IMR-90 (cell line): ENCODE measurements around the gene FCRL6. TPM values are rescaled to one million over a fixed set of nuclear protein-coding genes. Genes with fewer than 3 reads are reported as not detected.

Experiments
- ATAC-seq: fragments of 200-7000 bp; cut with Tn5 transposase; 2 replicates; pipeline ENCODE4 v1.9.1; 2020; ENCODE audit warnings: low read depth, mild to moderate bottlenecking, moderate library complexity
- BruUV-seq: library from RNA; stranded (reverse); fragments of 400-500 nt; replicated peaks from 2 replicates; lab custom pipeline; 2021; lab: Mats Ljungman, UMichigan
- CTCF ChIA-PET: fragments of 300-600 bp; formaldehyde crosslinking; extraction: SDS; loops from one replicate; lab custom pipeline; 2021; ENCODE audit warnings: antibody characterized with exemption; lab: Yijun Ruan, JAX
- POLR2A ChIA-PET: fragments of 300-600 bp; sonication (Branson Sonifier 250); formaldehyde crosslinking; loops from one replicate; lab custom pipeline; 2022; ENCODE audit warnings: antibody characterized with exemption; ENCODE audit not compliant: unreplicated experiment; lab: Charles Lee
- DNase-seq: peaks from one replicate; pipeline ENCODE4 v3.0.0; 2013
- H2AFZ ChIP-seq: replicated peaks from 2 replicates; pipeline ENCODE3; 2013; ENCODE audit warnings: low read length, mild to moderate bottlenecking; ENCODE audit not compliant: poor library complexity
- H2AK5ac ChIP-seq: 2 replicates; pipeline ENCODE4 v1.6.1; 2013; ENCODE audit warnings: low read depth, low read length, inconsistent platforms
- H2AK9ac ChIP-seq: replicated peaks from 2 replicates; pipeline ENCODE3; 2013; ENCODE audit warnings: mild to moderate bottlenecking, low read depth, low read length, moderate library complexity; ENCODE audit not compliant: poor library complexity
- H2BK120ac ChIP-seq: 2 replicates; pipeline ENCODE4 v1.6.1; 2013; ENCODE audit warnings: low read depth, low read length, inconsistent platforms
- H2BK15ac ChIP-seq: 3 replicates; pipeline ENCODE4 v1.6.1; 2013; ENCODE audit warnings: low read depth, low read length, inconsistent platforms
- H2BK20ac ChIP-seq: 2 replicates; pipeline ENCODE4 v1.6.1; 2013; ENCODE audit warnings: low read depth, mild to moderate bottlenecking, inconsistent platforms, low read length, moderate library complexity
- H2BK5ac ChIP-seq: 2 replicates; pipeline ENCODE4 v1.6.1; 2013; ENCODE audit warnings: mild to moderate bottlenecking, low read depth, low read length, inconsistent platforms; ENCODE audit not compliant: poor library complexity, severe bottlenecking
- H3K14ac ChIP-seq: replicated peaks from 2 replicates; pipeline ENCODE4 v1.6.1; 2013; ENCODE audit warnings: low read depth, low read length, inconsistent platforms
- H3K18ac ChIP-seq: 2 replicates; pipeline ENCODE4 v1.6.1; 2013; ENCODE audit warnings: low read depth, low read length, control low read depth
- H3K23ac ChIP-seq: 2 replicates; pipeline ENCODE4 v1.6.1; 2013; ENCODE audit warnings: low read depth, low read length, inconsistent platforms
- H3K27ac ChIP-seq: 2 replicates; pipeline ENCODE4 v1.5.1; 2013; ENCODE audit warnings: mild to moderate bottlenecking, control low read depth, low read length; ENCODE audit not compliant: insufficient read depth
- H3K27me3 ChIP-seq: 2 replicates; pipeline ENCODE4 v1.6.1; 2013; ENCODE audit warnings: low read length; ENCODE audit not compliant: control insufficient read depth, insufficient read depth
- H3K36me3 ChIP-seq: 2 replicates; pipeline ENCODE4 v1.6.1; 2013; ENCODE audit warnings: low read length, mixed read lengths; ENCODE audit not compliant: control insufficient read depth, insufficient read depth
- H3K4ac ChIP-seq: 2 replicates; pipeline ENCODE4 v1.6.1; 2013; ENCODE audit warnings: low read depth, low read length, inconsistent platforms
- H3K4me1 ChIP-seq: 2 replicates; pipeline ENCODE4 v1.6.1; 2013; ENCODE audit warnings: low read length, mixed read lengths; ENCODE audit not compliant: control insufficient read depth, insufficient read depth
- H3K4me2 ChIP-seq: 2 replicates; pipeline ENCODE4 v1.6.1; 2013; ENCODE audit warnings: low read depth, mild to moderate bottlenecking, control low read depth, low read length, moderate library complexity
- H3K4me3 ChIP-seq: 2 replicates; pipeline ENCODE4 v1.5.1; 2013; ENCODE audit warnings: low read depth, mild to moderate bottlenecking, control low read depth, low read length, moderate library complexity; ENCODE audit not compliant: insufficient read depth
- H3K56ac ChIP-seq: 2 replicates; pipeline ENCODE4 v1.6.1; 2013; ENCODE audit warnings: low read length, inconsistent platforms; ENCODE audit not compliant: insufficient read depth; ENCODE audit errors: extremely low read depth
- H3K79me1 ChIP-seq, 2 experiments: 2 replicates each; pipeline ENCODE4 v1.6.1; 2013; ENCODE audit warnings: low read length in 2 of 2, inconsistent platforms in 1 of 2, low read depth in 1 of 2
- H3K9ac ChIP-seq: 2 replicates; pipeline ENCODE4 v1.6.1; 2013; ENCODE audit warnings: low read depth, low read length, control low read depth
- H3K9me1 ChIP-seq: 2 replicates; pipeline ENCODE4 v1.6.1; 2013; ENCODE audit warnings: low read length, inconsistent platforms; ENCODE audit not compliant: insufficient read depth
- H3K9me3 ChIP-seq: 2 replicates; pipeline ENCODE4 v1.6.1; 2013; ENCODE audit warnings: low read length; ENCODE audit not compliant: control insufficient read depth, insufficient read depth
- H4K20me1 ChIP-seq: 2 replicates; pipeline ENCODE4 v1.6.1; 2013; ENCODE audit warnings: low read length, inconsistent platforms; ENCODE audit not compliant: insufficient read depth
- H4K5ac ChIP-seq: 2 replicates; pipeline ENCODE4 v1.6.1; 2013; ENCODE audit warnings: mild to moderate bottlenecking, low read depth, low read length, control low read depth
- H4K8ac ChIP-seq, 2 experiments: 2 replicates each; pipeline ENCODE4 v1.6.1; 2013; ENCODE audit warnings: low read depth in 2 of 2, low read length in 2 of 2, control low read depth in 1 of 2, inconsistent platforms in 1 of 2
- H4K91ac ChIP-seq: 2 replicates; pipeline ENCODE4 v1.6.1; 2013; ENCODE audit warnings: low read depth, low read length, inconsistent platforms; ENCODE audit not compliant: insufficient read depth
- MAFK ChIP-seq: IDR thresholded peaks from 2 replicates; pipeline ENCODE4 v1.6.1; 2012; ENCODE audit warnings: low read depth, low read length, improper control_type of control experiment
- POLR2A ChIP-seq: IDR thresholded peaks from 2 replicates; pipeline ENCODE4 v1.6.1; 2012; ENCODE audit warnings: mild to moderate bottlenecking, low read depth, low read length
- RAD21 ChIP-seq: IDR thresholded peaks from 2 replicates; pipeline ENCODE4 v1.6.1; 2012; ENCODE audit warnings: low read length, improper control_type of control experiment
- WGBS, 2 experiments: methylation state at CpG; one replicate each; pipeline versions ENCODE4 v1.1.5 to v1.1.7; 2013; ENCODE audit warnings: missing lambda C conversion rate in 2 of 2; ENCODE audit not compliant: insufficient read length in 1 of 2; ENCODE audit errors: extremely low coverage in 2 of 2; 5-methylcytosine and 5-hydroxymethylcytosine counted together
- dilution Hi-C: fragments of 300-500 bp; cut with HindIII; formaldehyde crosslinking; loops from one replicate; pipeline ENCODE4 v1.14.3; 2018; ENCODE audit warnings: low sequenced_read_pairs; ENCODE audit not compliant: unreplicated experiment
- in situ Hi-C: fragments of 300-500 bp; cut with MboI; formaldehyde crosslinking; loops from 3 replicates; pipeline ENCODE4 v1.14.3; 2019; ENCODE audit warnings: low sequenced_read_pairs, inconsistent platforms, mixed read lengths
- intact Hi-C: fragments of 100-400 bp; cut with micrococcal nuclease; formaldehyde crosslinking; loops from 2 replicates; pipeline ENCODE4 v1.10.0; 2022
- polyA plus RNA-seq, 3 experiments: library from polyadenylated mRNA; depleted of rRNA; stranded (reverse); fragments of >200 nt; gene quantifications; 2 replicates each; pipeline ENCODE4 v1.2.3, GENCODE V29; 2012; ENCODE audit warnings: low replicate concordance in 1 of 3
- total RNA-seq: library from RNA; depleted of rRNA; stranded (reverse); fragments of >200 nt; gene quantifications from 2 replicates; pipeline ENCODE4 v1.2.3, GENCODE V29; 2012

The FCRL6 gene
- total and polyA plus RNA-seq, 2 of the 4 experiments (the other 2 are of a cell fraction), result not detected

- WGBS, 2 experiments, result 40% methylated on average over 1 of the region's 3 CpGs; no CpG with 5 or more reads in 1 of the 2 experiments
- TF ChIP-seq RAD21, result no peak
- TF ChIP-seq POLR2A, result no peak
- no peak for TF ChIP-seq MAFK
- POLR2A ChIA-PET, result no interaction called here
- intact Hi-C loops (no loop called here), in situ Hi-C loops (no loop called here), dilution Hi-C loops (no loop called here)
- Histone ChIP-seq H3K23ac (no peak overlapping the region), H4K5ac (no peak overlapping the region), H2BK20ac (no peak overlapping the region), H3K18ac (no peak overlapping the region), H4K8ac (no peak overlapping the region), H3K9ac (no peak overlapping the region), H3K14ac (no peak overlapping the region), H3K4ac (no peak overlapping the region), H3K36me3 (no peaks in the 10 kb centered on the region), H2AK9ac (no peak overlapping the region), H3K27me3 (peaks cover 2% of the 10 kb centered on the region; the same call in 1 of the 2 replicates), H4K91ac (no peak overlapping the region), H2BK15ac (no peak overlapping the region), H2AFZ (no peak overlapping the region), H2BK120ac (no peak overlapping the region), H2AK5ac (no peak overlapping the region), H3K4me3 (no peak overlapping the region), H3K4me2 (no peak overlapping the region), H4K20me1 (no peaks in the 10 kb centered on the region), H3K27ac (no peak overlapping the region), H3K4me1 (no peaks in the 10 kb centered on the region), H3K9me1 (0 out of 2 replicates have a peak, but pooled peaks cover 7% of the 10 kb centered on the region), H3K79me1 (peaks cover 0 to 2% of the 10 kb centered on the region in 2 experiments; a peak in 1 of 4 replicates), H3K56ac (no peak overlapping the region), H3K9me3 (no peaks in the 10 kb centered on the region), H2BK5ac (no peak overlapping the region)
- ATAC-seq, result peak; percentile 36; the same call in 1 of the 2 replicates
- no peak for DNase-seq
- CTCF ChIA-PET, result no interaction called here
- no TSS peak for BruUV-seq
These were observed 58.3 kb downstream of the FCRL6 start for GRCh38 chr1:159860456-159860855.
